GM19468 (cell line): ENCODE measurements around the gene CTXN2.

Experiments
- ATAC-seq: cut with Tn5 transposase; IDR thresholded peaks from one replicate; pipeline ENCODE4 v1.9.1; 2021; ENCODE audit warnings: mild to moderate bottlenecking, moderate library complexity, moderate number of reproducible peaks; ENCODE audit not compliant: unreplicated experiment; ENCODE audit errors: extremely low read depth

Gene CTXN2

DNA sequence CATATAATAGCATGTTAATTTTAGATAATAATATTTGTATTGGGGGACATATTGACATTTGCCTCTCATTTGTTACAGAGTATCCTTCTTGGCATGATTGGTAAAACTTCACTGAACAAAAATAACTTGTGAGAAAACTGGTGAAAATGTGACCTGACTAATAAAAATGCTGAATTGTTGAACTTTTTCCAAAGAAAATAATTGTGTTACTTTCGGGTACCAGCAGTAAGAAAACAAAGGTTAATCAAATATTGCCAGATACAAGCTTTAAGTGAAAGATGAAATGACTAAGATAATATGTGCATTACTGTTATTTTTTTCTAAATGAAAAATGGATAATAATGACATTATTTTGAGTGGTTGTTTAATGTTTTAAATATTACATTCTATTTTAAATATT lies 29.8 kb downstream of the CTXN2 start:
- no peak for ATAC-seq

DNA sequence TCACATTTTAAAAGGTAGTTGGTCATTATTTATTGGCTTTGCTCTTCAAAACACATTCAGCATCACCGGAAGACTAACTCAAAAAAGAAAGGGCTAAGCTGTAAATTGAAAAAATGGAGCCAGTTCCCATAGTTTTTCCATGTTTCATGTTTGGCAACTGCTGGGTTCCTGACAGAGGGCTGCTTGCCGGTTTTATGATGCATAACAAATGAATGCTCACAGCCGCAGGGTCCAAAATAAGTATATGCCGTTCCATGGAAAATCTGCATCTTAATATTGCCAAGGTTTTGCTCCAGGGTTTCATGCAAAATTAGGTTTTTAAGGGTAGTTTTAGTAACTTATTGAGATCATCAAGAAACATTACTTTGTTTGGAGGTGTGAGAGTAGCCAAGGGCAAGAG lies 30.4 kb downstream of the CTXN2 start:
- ATAC-seq = no peak

DNA sequence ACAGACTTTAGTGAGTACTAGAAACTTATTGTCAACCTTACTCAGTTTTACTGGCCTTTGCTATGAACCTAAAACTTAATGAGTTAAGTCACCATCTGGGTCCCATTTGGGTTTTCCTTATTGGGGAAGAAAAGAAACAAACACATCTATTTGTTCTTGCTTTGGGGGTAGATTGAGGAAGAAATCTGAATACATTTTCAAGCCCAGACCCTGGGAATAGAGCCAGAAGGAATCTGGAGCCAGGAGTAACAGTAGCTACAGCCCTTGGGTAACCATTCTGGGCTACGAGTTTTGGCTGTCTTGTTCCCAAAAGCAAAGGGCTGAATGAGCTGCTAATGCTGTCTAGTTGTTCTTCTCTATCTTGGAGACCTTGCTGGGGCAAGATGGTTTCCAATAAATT lies 31.2 kb downstream of the CTXN2 start:
- no peak for ATAC-seq

DNA sequence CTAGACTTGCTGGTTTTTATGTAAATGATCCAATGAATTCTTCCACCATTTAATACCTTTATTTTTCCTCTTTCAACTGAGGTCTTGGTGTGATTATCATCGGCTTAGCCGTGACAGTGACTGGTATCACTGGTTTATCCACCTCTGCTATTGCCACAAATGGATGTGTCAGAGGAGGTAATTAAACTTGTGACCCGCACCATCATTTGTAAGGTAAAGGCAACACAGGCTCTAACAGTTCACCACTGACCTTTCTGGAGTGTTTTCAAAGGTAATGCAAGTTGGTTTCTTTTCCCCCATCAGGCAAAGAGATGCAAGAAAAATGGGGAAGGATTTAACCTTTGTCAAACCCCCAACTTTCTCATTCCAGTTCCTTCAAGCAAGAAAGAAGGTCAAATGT lies 34.3 kb downstream of the CTXN2 start:
- no peak for ATAC-seq

DNA sequence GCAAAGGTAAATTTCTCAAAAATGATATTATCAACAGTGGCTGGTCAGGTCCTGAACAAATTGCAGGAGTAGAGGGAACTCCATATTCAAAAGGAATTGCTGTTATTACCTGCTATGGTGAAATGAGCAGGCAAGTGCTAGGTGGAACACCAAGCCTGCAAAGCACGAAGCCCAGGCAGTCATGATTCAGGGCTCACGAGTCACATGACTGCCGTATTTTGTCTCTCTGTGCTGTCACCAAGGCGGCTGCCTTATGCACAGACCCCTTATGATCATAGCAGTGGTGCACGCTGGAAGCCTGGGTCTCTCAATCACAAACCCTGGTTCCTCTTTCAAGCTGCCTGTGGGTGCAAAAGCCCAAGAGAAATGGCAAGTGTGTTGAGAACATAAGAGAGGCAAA lies 39.0 kb downstream of the CTXN2 start:
- ATAC-seq = no peak

DNA sequence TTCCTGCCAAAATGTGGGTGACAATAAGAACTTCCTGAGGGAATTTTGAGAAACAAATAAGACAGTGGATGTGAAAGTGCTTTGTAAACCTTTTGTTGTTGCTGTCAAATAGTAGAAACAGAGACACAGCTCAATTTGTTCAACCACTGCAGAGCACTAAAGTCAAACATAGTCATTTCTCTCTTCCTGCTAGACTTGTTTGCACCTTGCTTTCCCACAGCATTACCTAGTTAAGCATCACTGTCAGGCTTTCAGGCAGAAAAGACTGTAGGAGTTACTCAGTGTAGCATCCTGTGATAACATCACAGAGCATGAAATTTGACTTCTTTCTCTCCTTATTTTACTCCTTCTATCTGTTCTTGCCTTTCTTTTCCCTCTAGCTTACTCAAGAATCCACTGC lies 41.8 kb downstream of the CTXN2 start:
- no peak for ATAC-seq

DNA sequence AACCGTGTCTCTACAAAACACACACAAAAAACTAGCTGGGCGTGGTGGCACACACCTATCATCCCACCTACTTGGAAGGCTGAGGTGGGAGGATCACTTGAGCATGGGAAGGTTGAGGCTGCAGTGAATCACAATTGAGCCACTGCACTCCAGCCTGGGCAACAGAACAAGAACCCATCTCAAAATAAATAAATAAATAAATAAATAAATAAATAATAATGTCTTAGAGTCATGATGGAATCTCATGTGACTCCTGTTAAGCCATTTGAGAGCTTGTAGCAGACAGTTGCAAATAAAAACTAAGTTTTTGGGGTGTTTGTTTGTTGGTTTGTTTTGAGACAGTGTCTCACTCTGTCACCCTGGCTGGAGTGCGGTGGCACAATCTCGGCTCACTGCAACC lies 47.9 kb downstream of the CTXN2 start:
- ATAC-seq = no peak

DNA sequence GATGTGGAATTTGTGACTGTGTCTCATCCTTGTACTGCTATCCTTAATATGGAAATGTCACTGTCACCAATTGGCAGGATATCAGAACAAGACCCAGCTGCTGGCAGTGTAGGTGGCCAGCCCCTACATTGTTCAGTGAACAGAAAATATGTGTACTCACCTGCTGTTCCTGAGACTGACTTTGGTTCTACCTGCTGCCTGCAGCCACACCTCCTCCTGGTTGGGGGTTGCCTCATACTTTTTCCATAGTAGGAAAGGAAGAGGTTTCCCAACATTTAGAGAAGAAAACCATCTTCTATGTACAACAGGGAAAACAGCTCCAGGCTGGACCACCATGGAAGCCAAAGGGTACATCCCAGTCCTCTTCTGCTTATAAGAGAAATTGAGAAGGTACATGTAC lies 50.5 kb downstream of the CTXN2 start:
- no peak for ATAC-seq

DNA sequence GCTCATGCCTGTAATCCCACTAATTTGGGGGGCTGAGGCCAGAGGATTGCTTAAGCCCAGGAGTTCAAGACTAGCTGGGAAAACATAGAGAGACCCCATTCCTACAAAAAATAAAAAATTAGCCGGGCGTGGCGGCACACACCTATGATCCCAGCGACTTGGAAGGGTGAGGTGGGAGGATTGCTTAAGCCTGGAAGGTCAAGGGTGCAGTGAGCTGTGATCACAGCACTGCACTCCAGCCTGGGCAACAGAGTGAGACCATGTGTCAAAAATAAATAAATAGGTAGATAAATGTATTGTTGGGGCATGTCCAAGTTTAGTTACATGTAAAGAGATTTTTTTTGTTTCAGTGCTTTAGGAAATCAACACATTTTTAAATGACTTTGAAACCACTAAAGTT lies 51.1 kb downstream of the CTXN2 start:
- no peak for ATAC-seq

DNA sequence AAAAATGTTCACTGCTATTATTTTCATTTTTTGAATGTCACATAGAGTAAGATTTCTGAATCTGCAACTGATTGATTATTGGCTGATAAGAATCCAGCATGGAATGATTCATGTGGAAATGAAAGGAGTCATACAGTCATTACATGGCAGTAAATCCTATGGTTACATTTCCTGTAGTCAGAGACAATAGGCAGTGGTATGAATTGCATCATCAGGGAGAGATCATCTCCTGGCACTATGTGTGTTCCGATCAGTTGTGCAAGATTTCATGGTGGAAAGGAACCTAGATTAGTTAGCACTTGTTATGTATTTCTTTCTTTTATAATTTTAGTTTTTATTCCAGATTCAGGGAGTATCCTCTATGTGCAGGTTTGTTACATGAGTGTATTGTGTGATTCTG lies 53.5 kb downstream of the CTXN2 start:
- ATAC-seq = no peak

DNA sequence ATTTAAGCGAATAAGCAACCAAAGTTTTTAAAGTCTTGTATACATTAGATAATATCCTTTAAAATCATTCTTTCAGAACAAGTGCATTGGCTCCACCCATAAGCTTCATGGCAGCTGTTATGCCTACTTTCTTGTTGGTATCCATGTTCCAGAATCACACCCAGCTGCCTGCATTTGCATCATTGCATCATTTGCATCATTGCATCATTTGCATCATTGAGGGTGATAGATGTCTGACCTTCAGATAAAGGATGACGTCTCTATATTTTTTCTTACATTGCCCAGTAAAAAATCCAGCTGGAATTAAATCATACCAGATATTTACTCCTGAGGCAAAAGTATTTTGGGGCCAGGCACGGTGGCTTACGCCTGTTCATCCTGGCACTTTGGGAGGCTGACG lies 56.9 kb downstream of the CTXN2 start:
- ATAC-seq = no peak

DNA sequence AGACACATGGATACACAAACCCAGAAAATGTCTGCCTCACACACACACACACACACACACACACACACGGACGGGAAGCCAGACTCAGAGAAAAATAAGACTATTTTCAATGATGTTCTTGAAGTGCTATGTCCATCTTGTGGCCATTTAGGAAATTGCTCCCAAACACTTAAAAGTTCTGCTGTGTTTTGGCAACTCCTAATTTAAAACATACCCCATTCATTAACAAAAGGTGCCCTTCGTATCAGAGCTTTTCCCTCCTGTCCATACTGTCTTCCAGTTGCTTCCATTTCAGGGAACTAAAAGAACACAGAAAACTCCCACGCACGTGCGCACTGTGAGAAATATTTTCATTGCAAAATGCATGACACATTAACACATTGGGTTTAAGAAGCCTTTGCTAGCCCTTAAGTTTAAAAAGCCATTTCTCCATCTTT lies 59.2 kb downstream of the CTXN2 start:
- no peak for ATAC-seq

DNA sequence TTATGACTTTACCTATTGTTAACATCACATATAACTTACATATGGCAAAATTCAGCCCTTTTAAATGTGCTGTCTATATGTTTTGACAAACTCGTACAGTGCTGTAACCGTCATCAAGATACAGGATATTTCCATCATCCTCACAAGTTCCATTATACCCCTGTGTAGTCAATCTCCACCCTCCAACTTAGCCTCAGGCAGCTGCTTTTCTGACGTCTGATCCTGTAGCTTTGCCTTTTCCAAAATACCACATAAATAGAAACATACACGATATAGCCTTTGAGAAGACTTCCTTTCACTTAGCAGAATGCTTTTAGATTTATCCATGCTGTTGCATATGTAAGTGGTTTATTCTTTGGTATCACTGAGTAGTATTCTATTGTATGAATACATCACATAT lies 61.7 kb downstream of the CTXN2 start:
- no peak for ATAC-seq
